HepG2 (cell line): ENCODE data around the gene ABI3. TPM values are rescaled to one million over a fixed set of nuclear protein-coding genes. Genes with fewer than 3 reads are reported as not detected.

ENCODE experiments used
- ELF4 ChIP-seq: sonication (generic); formaldehyde crosslinking; IDR thresholded peaks from 2 replicates; pipeline ENCODE4 v1.5.0; 2020; ENCODE audit warnings: missing genetic modification reagents, mild to moderate bottlenecking, moderate library complexity, borderline replicate concordance
- GATAD2A ChIP-seq: IDR thresholded peaks from 2 replicates; pipeline ENCODE4 v1.6.1; 2016
- HNF4G ChIP-seq, 2 experiments: sonication (generic) in 1 of 2; formaldehyde crosslinking in 1 of 2; IDR thresholded peaks; 2 replicates each; pipeline versions ENCODE4 v1.4.0 to v1.6.1; 2011 to 2020; ENCODE audit warnings: borderline replicate concordance in 2 of 2, low read depth in 2 of 2, mild to moderate bottlenecking in 2 of 2, low read length in 1 of 2, missing genetic modification reagents in 1 of 2, moderate library complexity in 1 of 2
- NAIF1 ChIP-seq: sonication (generic); formaldehyde crosslinking; IDR thresholded peaks from 2 replicates; pipeline ENCODE4 v1.5.0; 2020; ENCODE audit warnings: mild to moderate bottlenecking, missing genetic modification reagents, borderline replicate concordance
- NRL ChIP-seq: sonication (generic); formaldehyde crosslinking; IDR thresholded peaks from 2 replicates; pipeline ENCODE4 v1.5.0; 2020; ENCODE audit warnings: missing genetic modification reagents, mild to moderate bottlenecking, moderate library complexity, borderline replicate concordance
- PRDM10 ChIP-seq: sonication (generic); formaldehyde crosslinking; IDR thresholded peaks from 2 replicates; pipeline ENCODE4 v1.4.0; 2020; ENCODE audit warnings: low read depth, missing genetic modification reagents
- SAP130 ChIP-seq: IDR thresholded peaks from 2 replicates; pipeline ENCODE4 v1.6.1; 2016; ENCODE audit warnings: low read depth
- SOX5 ChIP-seq: IDR thresholded peaks from 2 replicates; pipeline ENCODE4 v1.6.1; 2016; ENCODE audit warnings: borderline replicate concordance
- STAG1 ChIP-seq: sonication (generic); formaldehyde crosslinking; IDR thresholded peaks from 2 replicates; pipeline ENCODE4 v1.4.0; 2020; ENCODE audit warnings: missing genetic modification reagents
- YEATS4 ChIP-seq: sonication (generic); formaldehyde crosslinking; IDR thresholded peaks from 2 replicates; pipeline ENCODE4 v1.4.0; 2020; ENCODE audit warnings: missing genetic modification reagents, borderline replicate concordance
- ZBTB21 ChIP-seq: sonication (generic); formaldehyde crosslinking; IDR thresholded peaks from 2 replicates; pipeline ENCODE4 v1.4.0; 2020; ENCODE audit warnings: missing genetic modification reagents
- ZMYM4 ChIP-seq: sonication (generic); formaldehyde crosslinking; IDR thresholded peaks from 2 replicates; pipeline ENCODE4 v1.8.1; 2023; ENCODE audit warnings: mild to moderate bottlenecking, missing genetic modification reagents
- ZNF136 ChIP-seq: sonication (generic); formaldehyde crosslinking; IDR thresholded peaks from 2 replicates; pipeline ENCODE4 v1.8.1; 2022; ENCODE audit warnings: low read depth, mild to moderate bottlenecking, moderate library complexity, missing genetic modification reagents
- ZNF530 ChIP-seq: sonication (generic); formaldehyde crosslinking; IDR thresholded peaks from 2 replicates; pipeline ENCODE4 v1.5.0; 2020; ENCODE audit warnings: low read depth, mild to moderate bottlenecking, missing genetic modification reagents
- ZNF749 ChIP-seq: sonication (generic); formaldehyde crosslinking; IDR thresholded peaks from 2 replicates; pipeline ENCODE4 v1.8.0; 2022; ENCODE audit warnings: mild to moderate bottlenecking, missing genetic modification reagents, moderate library complexity, borderline replicate concordance
- polyA plus RNA-seq, 8 experiments: library from polyadenylated mRNA; depleted of rRNA in 3 of 8; stranded (reverse) in 7 of 8; unstranded in 1 of 8; fragments of >200 nt; fragmentation: Illumina TruSeq in 4 of 8; extraction: Trizol in 4 of 8; gene quantifications; 2 replicates each; pipeline versions ENCODE4 v1.2.1 to v1.2.3, GENCODE V29; 2011 to 2016; ENCODE audit warnings: low read depth in 4 of 8, missing spikeins in 1 of 8, mixed read lengths in 1 of 8; ENCODE audit not compliant: insufficient read depth in 1 of 8
- total RNA-seq, 5 experiments: library from RNA; depleted of rRNA; stranded (reverse); fragments of >200 nt; fragmentation: Illumina TruSeq; extraction: Trizol; gene quantifications; 2 replicates each; pipeline ENCODE4 v1.2.3, GENCODE V29; 2016; ENCODE audit warnings: low read depth in 1 of 5
- TF ChIP-seq, protein P1 (sequence below): sonication (generic); formaldehyde crosslinking; IDR thresholded peaks from 2 replicates; pipeline ENCODE4 v1.9.0; 2021; ENCODE audit warnings: missing genetic modification reagents, borderline replicate concordance
- TF ChIP-seq, protein P2 (sequence below): IDR thresholded peaks from 2 replicates; pipeline ENCODE4 v1.6.1; 2018; ENCODE audit warnings: missing genetic modification reagents, mild to moderate bottlenecking, missing compliant biosample characterization
- TF ChIP-seq, protein P3 (sequence below): conservative IDR thresholded peaks from 2 replicates; pipeline ENCODE4 v1.6.1; 2018; ENCODE audit warnings: missing genetic modification reagents

Gene ABI3
- total and polyA plus RNA-seq, 2 of the 13 experiments (the other 11 are each of a cell fraction or from before 2014, with no cell fraction given), result not detected

- TF ChIP-seq, protein P1, sequence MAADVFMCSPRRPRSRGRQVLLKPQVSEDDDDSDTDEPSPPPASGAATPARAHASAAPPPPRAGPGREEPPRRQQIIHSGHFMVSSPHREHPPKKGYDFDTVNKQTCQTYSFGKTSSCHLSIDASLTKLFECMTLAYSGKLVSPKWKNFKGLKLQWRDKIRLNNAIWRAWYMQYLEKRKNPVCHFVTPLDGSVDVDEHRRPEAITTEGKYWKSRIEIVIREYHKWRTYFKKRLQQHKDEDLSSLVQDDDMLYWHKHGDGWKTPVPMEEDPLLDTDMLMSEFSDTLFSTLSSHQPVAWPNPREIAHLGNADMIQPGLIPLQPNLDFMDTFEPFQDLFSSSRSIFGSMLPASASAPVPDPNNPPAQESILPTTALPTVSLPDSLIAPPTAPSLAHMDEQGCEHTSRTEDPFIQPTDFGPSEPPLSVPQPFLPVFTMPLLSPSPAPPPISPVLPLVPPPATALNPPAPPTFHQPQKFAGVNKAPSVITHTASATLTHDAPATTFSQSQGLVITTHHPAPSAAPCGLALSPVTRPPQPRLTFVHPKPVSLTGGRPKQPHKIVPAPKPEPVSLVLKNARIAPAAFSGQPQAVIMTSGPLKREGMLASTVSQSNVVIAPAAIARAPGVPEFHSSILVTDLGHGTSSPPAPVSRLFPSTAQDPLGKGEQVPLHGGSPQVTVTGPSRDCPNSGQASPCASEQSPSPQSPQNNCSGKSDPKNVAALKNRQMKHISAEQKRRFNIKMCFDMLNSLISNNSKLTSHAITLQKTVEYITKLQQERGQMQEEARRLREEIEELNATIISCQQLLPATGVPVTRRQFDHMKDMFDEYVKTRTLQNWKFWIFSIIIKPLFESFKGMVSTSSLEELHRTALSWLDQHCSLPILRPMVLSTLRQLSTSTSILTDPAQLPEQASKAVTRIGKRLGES, result no peak
- TF ChIP-seq ZBTB21 (CRISPR knock-in tag) (no peak), HNF4G (IDR thresholded peaks at IDR 0.05; ENCODE audit: borderline replicate concordance, low read depth, low read length) (no peak), HNF4G (CRISPR knock-in tag; IDR thresholded peaks at IDR 0.05; ENCODE audit: borderline replicate concordance, low read depth) (no peak), NAIF1 (CRISPR knock-in tag) (no peak), SAP130 (0 out of 2 replicates have a peak, but pooled peaks have one; percentile 14), ELF4 (CRISPR knock-in tag) (no peak), ZNF136 (no peak), NRL (CRISPR knock-in tag) (no peak), SOX5 (CRISPR knock-in tag) (no peak; the same call in 1 of the 2 replicates), ZNF749 (no peak), GATAD2A (CRISPR knock-in tag) (peak; percentile 19; the same call in 1 of the 2 replicates), STAG1 (CRISPR knock-in tag) (peak; percentile 80), ZNF530 (no peak), PRDM10 (CRISPR knock-in tag) (no peak), ZMYM4 (peak; percentile 48; the same call in 1 of the 2 replicates), YEATS4 (CRISPR knock-in tag) (no peak)
- TF ChIP-seq, protein P2, sequence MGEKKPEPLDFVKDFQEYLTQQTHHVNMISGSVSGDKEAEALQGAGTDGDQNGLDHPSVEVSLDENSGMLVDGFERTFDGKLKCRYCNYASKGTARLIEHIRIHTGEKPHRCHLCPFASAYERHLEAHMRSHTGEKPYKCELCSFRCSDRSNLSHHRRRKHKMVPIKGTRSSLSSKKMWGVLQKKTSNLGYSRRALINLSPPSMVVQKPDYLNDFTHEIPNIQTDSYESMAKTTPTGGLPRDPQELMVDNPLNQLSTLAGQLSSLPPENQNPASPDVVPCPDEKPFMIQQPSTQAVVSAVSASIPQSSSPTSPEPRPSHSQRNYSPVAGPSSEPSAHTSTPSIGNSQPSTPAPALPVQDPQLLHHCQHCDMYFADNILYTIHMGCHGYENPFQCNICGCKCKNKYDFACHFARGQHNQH (CRISPR knock-in tag), result no peak
- TF ChIP-seq, protein P3, sequence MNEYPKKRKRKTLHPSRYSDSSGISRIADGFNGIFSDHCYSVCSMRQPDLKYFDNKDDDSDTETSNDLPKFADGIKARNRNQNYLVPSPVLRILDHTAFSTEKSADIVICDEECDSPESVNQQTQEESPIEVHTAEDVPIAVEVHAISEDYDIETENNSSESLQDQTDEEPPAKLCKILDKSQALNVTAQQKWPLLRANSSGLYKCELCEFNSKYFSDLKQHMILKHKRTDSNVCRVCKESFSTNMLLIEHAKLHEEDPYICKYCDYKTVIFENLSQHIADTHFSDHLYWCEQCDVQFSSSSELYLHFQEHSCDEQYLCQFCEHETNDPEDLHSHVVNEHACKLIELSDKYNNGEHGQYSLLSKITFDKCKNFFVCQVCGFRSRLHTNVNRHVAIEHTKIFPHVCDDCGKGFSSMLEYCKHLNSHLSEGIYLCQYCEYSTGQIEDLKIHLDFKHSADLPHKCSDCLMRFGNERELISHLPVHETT (CRISPR knock-in tag), result no peak
Measured at GRCh38 chr17:49180303-49180702, 30.2 kb upstream of the ABI3 start (continued).
